K562 (cell line): ENCODE data around the gene BEND5. TPM values are rescaled to one million over a fixed set of nuclear protein-coding genes. Genes with fewer than 3 reads are reported as not detected.
A peak's percentile ranks its signal among the peaks of the same experiment; 100 is the strongest.

Experiments used
- ATAC-seq: fragments of 200-7000 bp; cut with Tn5 transposase; 3 replicates; pipeline ENCODE4 v1.9.1; 2020; ENCODE audit warnings: moderate library complexity
- BruUV-seq: library from RNA; stranded (reverse); fragments of 400-500 nt; replicated peaks from 2 replicates; lab custom pipeline; 2021; lab: Mats Ljungman, UMichigan
- CTCF ChIA-PET: fragments of 300-600 bp; formaldehyde crosslinking; extraction: SDS; loops from one replicate; lab custom pipeline; 2021; ENCODE audit warnings: low intra/inter-chr PET ratio; lab: Yijun Ruan, JAX
- POLR2A ChIA-PET: fragments of 300-600, 350-650 bp; sonication (Branson Sonifier 250); formaldehyde crosslinking; extraction: SDS; loops from one replicate; lab custom pipeline; 2021; ENCODE audit warnings: antibody characterized with exemption, inconsistent platforms; lab: Yijun Ruan, JAX
- DNase-seq, 4 experiments: peaks; one replicate each; pipeline versions ENCODE4 v3.0.0 to v3.0.0-alpha.2; 2011 to 2018; ENCODE audit warnings: low spot score in 3 of 4, mixed read lengths in 3 of 4; ENCODE audit errors: extremely low read depth in 1 of 4
- FAIRE-seq: peaks from 2 replicates; lab custom pipeline; 2011; peaks lifted over from hg19 to GRCh38; lab: Jason Lieb, UNC
- H2AFZ ChIP-seq: 2 replicates; pipeline ENCODE4 v1.6.0; 2011; ENCODE audit warnings: low read depth, low read length, control low read depth, inconsistent platforms
- H3K27ac ChIP-seq: fragments of 200-600 bp; 3 replicates; pipeline ENCODE4 v1.8.0; 2011; ENCODE audit warnings: low read depth, mild to moderate bottlenecking, control low read depth, inconsistent platforms, low read length, moderate library complexity, mixed read lengths; ENCODE audit errors: extremely low read depth
- H3K27me3 ChIP-seq, 2 experiments: fragments of 300-600 bp in 1 of 2; 2 replicates in 1 of 2; 3 replicates in 1 of 2; pipeline versions ENCODE4 v1.6.0 to v1.8.0; 2011; ENCODE audit warnings: inconsistent platforms in 2 of 2, low read length in 2 of 2, mild to moderate bottlenecking in 1 of 2, mixed read lengths in 1 of 2, moderate library complexity in 1 of 2; ENCODE audit not compliant: control insufficient read depth in 2 of 2, insufficient read depth in 2 of 2
- H3K36me3 ChIP-seq: fragments of 300-600 bp; 3 replicates; pipeline ENCODE4 v1.8.0; 2011; ENCODE audit warnings: mild to moderate bottlenecking, low read length, inconsistent platforms; ENCODE audit not compliant: control insufficient read depth, insufficient read depth
- H3K4me1 ChIP-seq, 2 experiments: fragments of 200-600 bp in 1 of 2; replicated peaks in 1 of 2; 2 replicates in 1 of 2; 3 replicates in 1 of 2; pipeline versions ENCODE4 v1.5.1 to v1.8.0; 2011; ENCODE audit warnings: inconsistent platforms in 2 of 2, low read length in 2 of 2, mild to moderate bottlenecking in 1 of 2, mixed read lengths in 1 of 2, moderate library complexity in 1 of 2; ENCODE audit not compliant: control insufficient read depth in 2 of 2, insufficient read depth in 2 of 2
- H3K4me2 ChIP-seq: 2 replicates; pipeline ENCODE4 v1.6.1; 2011; ENCODE audit warnings: low read length, control low read depth, inconsistent platforms, mixed read lengths; ENCODE audit not compliant: insufficient read depth
- H3K4me3 ChIP-seq: fragments of 200-600 bp; sonication (generic), shearing (Covaris generic); 2 replicates; pipeline ENCODE4 v1.5.1; 2016; ENCODE audit warnings: control low read depth, inconsistent platforms
- H3K79me2 ChIP-seq: fragments of 200-600 bp; 3 replicates; pipeline ENCODE4 v1.8.0; 2011; ENCODE audit warnings: low read length, inconsistent platforms; ENCODE audit not compliant: control insufficient read depth, insufficient read depth
- H3K9ac ChIP-seq, 2 experiments: 2 replicates each; pipeline versions ENCODE4 v1.6.0 to v1.6.1; 2011; ENCODE audit warnings: low read depth in 2 of 2, low read length in 2 of 2, control low read depth in 1 of 2, inconsistent platforms in 1 of 2, mild to moderate bottlenecking in 1 of 2, mixed read lengths in 1 of 2; ENCODE audit not compliant: insufficient read depth in 1 of 2
- H3K9me1 ChIP-seq: one replicate; pipeline ENCODE4 v1.6.0; 2011; ENCODE audit warnings: inconsistent platforms, mild to moderate bottlenecking, low read length, moderate library complexity; ENCODE audit not compliant: control insufficient read depth, insufficient read depth
- H3K9me3 ChIP-seq: replicated peaks from 2 replicates; pipeline ENCODE4 v1.5.1; 2011; ENCODE audit warnings: low read depth, low read length, inconsistent platforms; ENCODE audit not compliant: control insufficient read depth, insufficient read depth
- H4K20me1 ChIP-seq: replicated peaks from 2 replicates; pipeline ENCODE4 v1.6.1; 2011; ENCODE audit warnings: low read length, inconsistent platforms, mixed read lengths; ENCODE audit not compliant: control insufficient read depth, insufficient read depth
- ELF4 ChIP-seq: fragments of 450-650 bp; formaldehyde crosslinking; IDR thresholded peaks from 2 replicates; pipeline ENCODE4 v1.4.0; 2022; ENCODE audit warnings: missing genetic modification characterization
- HMG20A ChIP-seq: fragments of 450-650 bp; formaldehyde crosslinking; conservative IDR thresholded peaks from 2 replicates; pipeline ENCODE4 v1.4.0; 2020; ENCODE audit warnings: mild to moderate bottlenecking, mixed read lengths
- HNRNPK ChIP-seq: fragments of 200-400 bp; formaldehyde crosslinking; IDR thresholded peaks from one replicate; pipeline ENCODE4 v1.6.1; 2018; ENCODE audit warnings: mild to moderate bottlenecking, low read depth, low read length; ENCODE audit not compliant: poor library complexity, severe bottlenecking
- KLF10 ChIP-seq: fragments of 250-450 bp; sonication (Bioruptor Pico); IDR thresholded peaks from 2 replicates; pipeline ENCODE4 v1.6.1; 2021; ENCODE audit warnings: matching md5 sums
- L3MBTL2 ChIP-seq: fragments of 450-650 bp; IDR thresholded peaks from 2 replicates; pipeline ENCODE4 v1.6.1; 2016; ENCODE audit warnings: mild to moderate bottlenecking, moderate library complexity
- MAFF ChIP-seq: IDR thresholded peaks from 2 replicates; pipeline ENCODE4 v1.6.1; 2012; ENCODE audit warnings: low read length, improper control_type of control experiment
- MAFK ChIP-seq: IDR thresholded peaks from 2 replicates; pipeline ENCODE4 v1.6.1; 2011; ENCODE audit warnings: low read length, improper control_type of control experiment
- RHOXF2B ChIP-seq: fragments of 250-450 bp; sonication (Bioruptor Pico); conservative IDR thresholded peaks from 2 replicates; pipeline ENCODE4 v1.5.1; 2021
- U2AF2 ChIP-seq: fragments of 200-400 bp; formaldehyde crosslinking; optimal IDR thresholded peaks from 2 replicates; pipeline ENCODE3; 2017; ENCODE audit warnings: low read depth, mild to moderate bottlenecking, low read length
- ZBTB17 ChIP-seq: fragments of 450-650 bp; formaldehyde crosslinking; IDR thresholded peaks from 2 replicates; pipeline ENCODE4 v1.4.0; 2020; ENCODE audit warnings: mild to moderate bottlenecking
- ZNF316 ChIP-seq: fragments of 450-650 bp; IDR thresholded peaks from 2 replicates; pipeline ENCODE4 v1.6.1; 2016
- ZNF699 ChIP-seq: fragments of 250-450 bp; sonication (Bioruptor Pico); IDR thresholded peaks from 2 replicates; pipeline ENCODE4 v1.8.0; 2021; ENCODE audit warnings: mild to moderate bottlenecking, moderate library complexity; ENCODE audit not compliant: insufficient replicate concordance
- ZNF77 ChIP-seq: fragments of 250-450 bp; sonication (Bioruptor Pico); IDR thresholded peaks from 2 replicates; pipeline ENCODE4 v1.5.0; 2020
- WGBS: fragments of 100-300 bp; shearing (Covaris generic); methylation state at CpG from one replicate; pipeline ENCODE4 v1.1.6; 2016; ENCODE audit warnings: low coverage, mixed read lengths; ENCODE audit not compliant: insufficient coverage; ENCODE audit errors: missing lambda C conversion rate; 5-methylcytosine and 5-hydroxymethylcytosine counted together
- in situ Hi-C: fragments of 300-500 bp; cut with MboI; formaldehyde crosslinking; loops from 4 replicates; pipeline ENCODE4 v1.15.0; 2018; ENCODE audit warnings: inconsistent platforms, mixed read lengths
- intact Hi-C: fragments of 100-400 bp; cut with micrococcal nuclease; formaldehyde crosslinking; loops from 2 replicates; pipeline ENCODE4 v1.14.2; 2022
- polyA plus RNA-seq, 8 experiments: library from polyadenylated mRNA; depleted of rRNA in 4 of 8; stranded (reverse) in 5 of 8; unstranded in 3 of 8; fragments of >200 nt; fragmentation: Nextera tagmentation in 2 of 8; fragmentation: Illumina TruSeq in 1 of 8; extraction: Ambion mirVana in 2 of 8; extraction: Trizol in 1 of 8; gene quantifications; 2 replicates each; pipeline versions ENCODE4 v1.2.1 to v1.2.3, GENCODE V29; 2011 to 2014; ENCODE audit warnings: inconsistent platforms in 1 of 8, missing spikeins in 1 of 8
- total RNA-seq, 7 experiments: library from RNA; depleted of rRNA in 6 of 7; stranded (reverse); fragments of >200 nt in 6 of 7; fragmentation: Illumina TruSeq in 2 of 7; extraction: Trizol in 2 of 7; gene quantifications; 2 replicates each; pipeline versions ENCODE4 v1.2.1 to v1.2.3, GENCODE V29; 2011 to 2021; ENCODE audit warnings: low replicate concordance in 1 of 7

Gene BEND5
- total and polyA plus RNA-seq, 9 of the 15 experiments (the other 6 are each of a cell fraction or from before 2014, with no cell fraction given), result not detected

DNA sequence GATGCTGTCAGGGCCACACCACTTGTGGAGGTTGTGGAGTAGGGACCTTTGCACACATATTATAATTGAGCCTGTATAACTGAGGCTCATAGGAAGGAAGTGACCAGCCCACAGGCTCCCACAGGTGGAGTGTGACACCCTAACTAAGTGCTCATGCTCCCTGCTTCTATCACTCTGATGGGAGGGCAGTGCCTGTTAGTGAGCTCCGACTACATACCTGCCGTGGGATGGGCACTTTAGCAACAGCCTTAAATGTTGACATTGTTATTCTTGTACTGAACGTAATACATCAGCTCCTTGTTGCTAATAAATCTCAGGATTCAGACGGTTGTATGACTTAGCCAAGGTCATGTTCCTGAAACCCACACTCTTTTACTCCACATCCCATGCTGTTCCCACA is 58.0 kb downstream of the BEND5 start:
- no peak overlapping the region for H3K4me2 ChIP-seq
- no peaks in the 10 kb centered on the region for H3K9me1 ChIP-seq
- in situ Hi-C loops, result no loop called here
- intact Hi-C loops, result no loop called here
- ATAC-seq (no peak), DNase-seq (no peak)
- POLR2A ChIA-PET, result interaction anchor here (0.6 to 0.8 kb wide), 2 partner anchors 64 to 1556 kb away, joined by 3 read pairs; no protein-coding TSS in a partner anchor
- no peak overlapping the region for H3K4me3 ChIP-seq
- H2AFZ ChIP-seq, result no peak overlapping the region
- no peak overlapping the region for H3K27ac ChIP-seq
- BruUV-seq, result no TSS peak
- H3K36me3 ChIP-seq, result no peaks in the 10 kb centered on the region
- no peaks in the 10 kb centered on the region for H4K20me1 ChIP-seq
- H3K9ac ChIP-seq, result no peak overlapping the region
- TF ChIP-seq U2AF2 (no peak), RHOXF2B (CRISPR knock-in tag) (no peak)
- TF ChIP-seq, all 486 proteins: peak for 0
- WGBS, result 0% methylated on average over 4 of the region's 4 CpGs
- no peaks in the 10 kb centered on the region for H3K27me3 ChIP-seq
- H3K4me1 ChIP-seq, result no peaks in the 10 kb centered on the region
- CTCF ChIA-PET, result no interaction called here
- no peak for FAIRE-seq
- H3K79me2 ChIP-seq, result no peaks in the 10 kb centered on the region
- no peaks in the 10 kb centered on the region for H3K9me3 ChIP-seq

DNA sequence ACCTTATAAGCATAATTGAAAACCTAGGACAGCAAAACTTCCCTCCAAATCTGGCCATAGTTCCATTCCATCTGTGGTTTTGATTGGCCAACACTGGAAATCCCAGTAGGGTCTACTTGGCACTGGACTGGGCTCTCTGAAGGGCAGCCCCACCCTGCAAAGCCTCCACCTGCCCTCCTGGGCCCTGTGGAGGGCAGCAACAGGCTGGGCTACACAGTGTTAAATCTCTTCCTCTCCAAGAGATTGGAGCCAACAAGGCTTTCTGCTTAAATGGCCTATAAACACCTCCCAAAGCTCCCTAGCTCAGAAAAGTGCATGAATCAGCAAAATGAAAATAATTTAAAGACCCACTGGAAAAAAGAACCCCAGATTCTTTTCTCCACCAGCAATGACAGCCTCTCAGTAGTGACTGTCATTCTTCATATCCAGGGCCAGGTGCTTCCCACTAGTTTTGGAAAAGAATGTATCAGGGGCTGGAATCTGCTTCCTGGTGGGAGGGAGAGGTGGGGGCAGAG is 58.5 kb downstream of the BEND5 start:
- FAIRE-seq (no peak), ATAC-seq (no peak), DNase-seq (no peak)
- H3K79me2 ChIP-seq, result no peaks in the 10 kb centered on the region
- no peak overlapping the region for H2AFZ ChIP-seq
- POLR2A ChIA-PET, result no interaction called here
- H3K9ac ChIP-seq, result no peak overlapping the region
- no TSS peak for BruUV-seq
- H3K4me2 ChIP-seq, result no peak overlapping the region
- H3K4me3 ChIP-seq, result no peak overlapping the region
- H3K36me3 ChIP-seq, result no peaks in the 10 kb centered on the region
- in situ Hi-C loops (no loop called here), intact Hi-C loops (no loop called here)
- no peaks in the 10 kb centered on the region for H3K9me3 ChIP-seq
- no peaks in the 10 kb centered on the region; a peak in 1 of 5 replicates for H3K27me3 ChIP-seq
- no peaks in the 10 kb centered on the region for H3K4me1 ChIP-seq
- CTCF ChIA-PET, result no interaction called here
- H3K9me1 ChIP-seq, result no peaks in the 10 kb centered on the region
- no peak overlapping the region for H3K27ac ChIP-seq
- no peaks in the 10 kb centered on the region for H4K20me1 ChIP-seq
- peak; percentile 50; the same call in 1 of the 2 replicates for TF ChIP-seq MAFK
- no peak for TF ChIP-seq L3MBTL2
- TF ChIP-seq ZNF316, result peak; percentile 45; the same call in 1 of the 2 replicates
- peak; percentile 44; the same call in 1 of the 2 replicates for TF ChIP-seq MAFF
- no peak for TF ChIP-seq HNRNPK
- no peak for TF ChIP-seq ZNF699 (CRISPR knock-in tag)
- TF ChIP-seq ZBTB17 (CRISPR knock-in tag), result no peak
- no peak for TF ChIP-seq KLF10 (CRISPR knock-in tag)
- no peak for TF ChIP-seq HMG20A
- TF ChIP-seq ELF4 (CRISPR knock-in tag), result no peak
- no peak for TF ChIP-seq ZNF77 (CRISPR knock-in tag)
